GM20431 (cell line): Measurements from ENCODE around the gene SLC35C1.

ENCODE experiments used
- in situ Hi-C: fragments of 300-500 bp; cut with MseI, MboI; formaldehyde crosslinking; loops from one replicate; pipeline ENCODE4 v1.15.0; 2020; ENCODE audit warnings: low sequenced_read_pairs; ENCODE audit not compliant: unreplicated experiment

The SLC35C1 gene

GRCh38 chr11:45860764-45861510, 56.0 kb downstream of the SLC35C1 start:
- in situ Hi-C loops, result no loop called here
